Astrocyte (in vitro differentiated cells and primary cell): ENCODE results near the gene FHIT.

Source experiments
- CTCF ChIP-seq: IDR thresholded peaks from 2 replicates; pipeline ENCODE4 v1.5.1; 2011; ENCODE audit warnings: low read depth, mild to moderate bottlenecking, inconsistent platforms, low read length, moderate library complexity; ENCODE audit not compliant: insufficient read depth
- EZH2 ChIP-seq: IDR thresholded peaks from 2 replicates; pipeline ENCODE4 v1.6.1; 2012; ENCODE audit warnings: mild to moderate bottlenecking, low read length, inconsistent platforms; ENCODE audit not compliant: insufficient read depth

GRCh38 chr3:59800481-59800880, 1450.8 kb downstream of the FHIT start:
- TF ChIP-seq CTCF (no peak), EZH2 (no peak)
